Tibial nerve (tissue), 4 donors: ENCODE data around the gene FXYD7. TPM values are rescaled to one million over a fixed set of nuclear protein-coding genes. Genes with fewer than 3 reads are reported as not detected.

Experiments
- DNase-seq, 2 donors: peaks; one replicate each; pipeline ENCODE4 v3.0.0-alpha.2; 2019; ENCODE audit warnings: low spot score in 2 of 2
- H3K27ac ChIP-seq, 4 donors: fragments of 200-600 bp; sonication (generic) in 3 of 4; one replicate each; pipeline ENCODE4 v1.5.1; 2017 to 2019; ENCODE audit warnings: mild to moderate bottlenecking in 1 of 4
- H3K27me3 ChIP-seq, 2 donors: fragments of 200-600 bp; sonication (generic) in 1 of 2; one replicate each; pipeline versions ENCODE4 v1.5.1 to v1.6.0; 2017 to 2019
- H3K36me3 ChIP-seq, 3 donors: fragments of 200-600 bp; sonication (generic); one replicate each; pipeline ENCODE4 v1.5.1; 2018 to 2019
- H3K4me1 ChIP-seq, 4 donors: fragments of 200-600 bp; sonication (generic) in 3 of 4; one replicate each; pipeline ENCODE4 v1.5.1; 2017 to 2019
- H3K4me3 ChIP-seq, 4 donors: fragments of 200-600 bp; sonication (generic) in 3 of 4; one replicate each; pipeline ENCODE4 v1.5.1; 2017 to 2019; ENCODE audit warnings: mild to moderate bottlenecking in 1 of 4, moderate library complexity in 1 of 4
- H3K9me3 ChIP-seq, 4 donors: fragments of 200-600 bp; sonication (generic) in 3 of 4; one replicate each; pipeline ENCODE4 v1.5.1; 2017 to 2019
- EP300 ChIP-seq, 2 donors: sonication (generic); formaldehyde crosslinking; IDR thresholded peaks; one replicate each; pipeline ENCODE4 v1.6.1; 2017; ENCODE audit warnings: antibody characterized with exemption in 2 of 2, mild to moderate bottlenecking in 1 of 2
- POLR2A ChIP-seq, 2 donors: fragments of 450-650 bp; IDR thresholded peaks; one replicate each; pipeline ENCODE4 v1.6.1; 2017; ENCODE audit warnings: antibody characterized with exemption in 2 of 2, mild to moderate bottlenecking in 2 of 2, moderate library complexity in 2 of 2
- WGBS, 2 donors: methylation state at CpG; one replicate each; pipeline ENCODE4 v1.1.5; 2018; 5-methylcytosine and 5-hydroxymethylcytosine counted together
- total RNA-seq, 4 donors: library from RNA; depleted of rRNA; stranded (reverse); fragments of >200 nt; gene quantifications; one replicate each; pipeline ENCODE4 v1.1.0, GENCODE V29; 2016
- TF ChIP-seq, protein P1 (sequence below), 5 experiments: fragments of 200-600 bp in 3 of 5; fragments of 450-650 bp in 2 of 5; sonication (generic) in 3 of 5; IDR thresholded peaks; one replicate each; pipeline ENCODE4 v1.5.1; 2016 to 2019; ENCODE audit warnings: antibody characterized with exemption in 5 of 5, mild to moderate bottlenecking in 3 of 5, moderate library complexity in 2 of 5

The FXYD7 gene
- total RNA-seq, 4 donors from 2014 or later: 2.5 to 5.9 (median 5.7) TPM; not detected in 1

DNA sequence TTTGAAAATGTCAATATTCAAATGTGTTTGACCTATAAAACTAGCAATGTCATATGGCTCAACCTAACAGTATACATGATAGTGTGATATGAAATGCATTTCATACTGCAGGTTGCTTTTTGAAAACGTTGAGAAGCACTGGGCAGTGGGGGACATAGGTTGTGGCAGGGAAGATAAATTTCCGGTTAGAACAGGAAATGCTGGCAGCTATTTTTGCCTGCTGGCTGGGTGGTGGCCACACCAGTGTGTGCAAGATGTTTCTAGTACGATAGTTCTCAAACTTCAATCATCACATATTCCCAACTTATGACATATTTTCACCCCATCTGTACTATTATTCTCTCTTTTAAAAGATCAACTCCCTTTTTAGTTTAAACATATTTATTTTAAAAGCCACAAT is 28.7 kb downstream of the FXYD7 start:
- Histone ChIP-seq H3K27me3 (no peaks in the 10 kb centered on the region), H3K4me1 (peaks cover 0 to 3% (median 0%) of the 10 kb centered on the region in 4 donors), H3K9me3 (peaks cover 0 to 4% (median 0%) of the 10 kb centered on the region in 4 donors), H3K36me3 (peaks cover 0 to 32% (median 0%) of the 10 kb centered on the region in 3 donors), H3K4me3 (no peak overlapping the region), H3K27ac (peak overlapping the region in 1 of 4 donors; percentile 12)
- WGBS, 2 donors: 59 to 61% methylated on average over 3 of the region's 3 CpGs
- DNase-seq: no peak
- no peak for TF ChIP-seq POLR2A (IDR thresholded peaks at IDR 0.05)
- TF ChIP-seq, protein P1, sequence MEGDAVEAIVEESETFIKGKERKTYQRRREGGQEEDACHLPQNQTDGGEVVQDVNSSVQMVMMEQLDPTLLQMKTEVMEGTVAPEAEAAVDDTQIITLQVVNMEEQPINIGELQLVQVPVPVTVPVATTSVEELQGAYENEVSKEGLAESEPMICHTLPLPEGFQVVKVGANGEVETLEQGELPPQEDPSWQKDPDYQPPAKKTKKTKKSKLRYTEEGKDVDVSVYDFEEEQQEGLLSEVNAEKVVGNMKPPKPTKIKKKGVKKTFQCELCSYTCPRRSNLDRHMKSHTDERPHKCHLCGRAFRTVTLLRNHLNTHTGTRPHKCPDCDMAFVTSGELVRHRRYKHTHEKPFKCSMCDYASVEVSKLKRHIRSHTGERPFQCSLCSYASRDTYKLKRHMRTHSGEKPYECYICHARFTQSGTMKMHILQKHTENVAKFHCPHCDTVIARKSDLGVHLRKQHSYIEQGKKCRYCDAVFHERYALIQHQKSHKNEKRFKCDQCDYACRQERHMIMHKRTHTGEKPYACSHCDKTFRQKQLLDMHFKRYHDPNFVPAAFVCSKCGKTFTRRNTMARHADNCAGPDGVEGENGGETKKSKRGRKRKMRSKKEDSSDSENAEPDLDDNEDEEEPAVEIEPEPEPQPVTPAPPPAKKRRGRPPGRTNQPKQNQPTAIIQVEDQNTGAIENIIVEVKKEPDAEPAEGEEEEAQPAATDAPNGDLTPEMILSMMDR (IDR thresholded peaks at IDR 0.05): no peak
- TF ChIP-seq EP300 (IDR thresholded peaks at IDR 0.05): no peak

DNA sequence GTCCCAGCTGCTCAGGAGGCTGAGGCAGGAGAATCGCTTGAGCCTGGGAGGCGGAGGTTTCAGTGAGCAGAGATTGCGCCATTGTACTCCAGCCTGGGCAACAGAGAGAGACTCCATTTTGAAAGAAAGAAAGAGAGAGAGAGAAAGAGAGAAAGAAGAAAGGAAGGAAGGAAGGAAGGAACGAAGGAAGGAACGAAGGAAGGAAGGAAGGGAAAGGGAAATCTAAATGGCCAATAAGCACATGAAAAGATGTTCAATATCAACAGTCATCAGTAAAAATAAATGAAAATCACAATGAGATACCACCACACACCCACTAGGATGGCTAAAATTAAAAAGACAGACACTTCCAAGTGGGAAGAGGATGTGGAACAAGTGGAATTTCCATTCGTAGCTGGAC is 31.2 kb downstream of the FXYD7 start:
- Histone ChIP-seq H3K27ac (no peak overlapping the region), H3K4me1 (peaks cover 0 to 3% (median 0%) of the 10 kb centered on the region in 4 donors), H3K4me3 (no peak overlapping the region), H3K9me3 (no peaks in the 10 kb centered on the region), H3K36me3 (peaks cover 0 to 15% (median 0%) of the 10 kb centered on the region in 3 donors), H3K27me3 (no peaks in the 10 kb centered on the region)
- no peak for DNase-seq
- 89 to 93% methylated on average over 6 of the region's 6 CpGs for WGBS, 2 donors
- no peak for TF ChIP-seq EP300 (IDR thresholded peaks at IDR 0.05)
- no peak for TF ChIP-seq POLR2A (IDR thresholded peaks at IDR 0.05)
- TF ChIP-seq, protein P1 (IDR thresholded peaks at IDR 0.05): no peak

DNA sequence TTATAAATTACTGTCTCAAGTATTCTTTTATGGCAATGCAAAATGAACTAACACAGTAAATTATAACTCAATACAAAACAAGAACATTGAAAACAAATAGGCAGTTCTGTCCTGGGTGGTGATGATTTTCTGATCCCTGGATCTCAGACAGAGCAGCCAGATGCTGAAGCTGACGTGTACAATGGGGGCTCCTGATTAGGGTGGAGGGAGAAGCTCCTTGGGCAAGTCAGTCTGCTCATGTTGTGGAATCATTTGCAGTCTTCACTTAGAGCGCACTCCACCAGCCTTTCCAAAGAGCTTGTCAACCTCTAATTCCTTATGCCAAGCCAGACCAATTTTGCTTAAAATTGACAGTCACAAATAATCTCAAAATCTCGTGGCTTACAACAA is 33.1 kb downstream of the FXYD7 start:
- no peaks in the 10 kb centered on the region for H3K9me3 ChIP-seq
- DNase-seq: no peak
- H3K27me3 ChIP-seq: no peaks in the 10 kb centered on the region
- no peak overlapping the region for H3K27ac ChIP-seq
- WGBS, 2 donors: 59 to 63% methylated on average over 3 of the region's 3 CpGs
- TF ChIP-seq EP300 (IDR thresholded peaks at IDR 0.05): no peak
- TF ChIP-seq POLR2A (IDR thresholded peaks at IDR 0.05): no peak
- TF ChIP-seq, protein P1 (IDR thresholded peaks at IDR 0.05): no peak
- no peaks in the 10 kb centered on the region for H3K36me3 ChIP-seq
- no peak overlapping the region for H3K4me3 ChIP-seq
- peaks cover 0 to 3% (median 0%) of the 10 kb centered on the region in 4 donors for H3K4me1 ChIP-seq

DNA sequence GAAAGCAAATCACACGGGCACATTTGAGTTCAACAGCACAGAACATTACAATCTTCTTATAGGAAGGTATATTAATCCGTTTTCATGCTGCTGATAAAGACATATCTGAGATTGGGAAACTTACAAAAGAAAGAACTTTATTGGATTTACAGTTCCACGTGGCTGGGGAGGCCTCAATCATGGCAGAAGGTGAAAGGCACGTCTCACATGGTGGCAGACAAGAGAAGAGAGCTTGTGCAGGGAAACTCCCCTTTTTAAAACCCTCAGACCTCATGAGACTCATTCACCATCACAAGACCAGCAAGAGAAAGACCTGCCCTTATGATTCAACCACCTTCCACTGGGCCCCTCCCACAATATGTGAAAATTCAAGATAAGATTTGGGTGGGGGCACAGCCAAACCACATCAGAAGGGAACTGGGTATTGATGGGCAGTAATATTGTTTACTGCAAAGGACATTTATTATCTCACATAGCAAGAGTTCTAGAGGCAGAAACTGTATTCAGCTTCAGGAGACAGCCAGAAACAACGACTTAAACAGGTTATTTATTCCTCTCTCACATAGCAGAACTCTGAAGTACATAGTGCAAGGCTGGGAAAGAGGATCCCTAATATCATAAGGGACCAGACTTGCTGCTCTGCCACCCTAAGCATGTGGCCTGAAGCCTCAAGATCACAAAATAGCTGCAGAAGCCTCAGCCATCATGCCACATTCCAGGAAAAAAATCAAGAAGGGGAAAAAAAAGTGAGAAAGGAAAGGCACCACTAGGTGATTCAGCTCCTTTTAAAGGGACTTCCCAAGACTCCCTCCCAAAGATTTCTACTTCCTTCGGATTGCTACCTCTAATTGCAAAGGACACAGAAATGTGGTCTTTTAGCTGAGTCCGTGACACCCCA is 34.6 kb downstream of the FXYD7 start:
- no peaks in the 10 kb centered on the region for H3K36me3 ChIP-seq
- H3K4me1 ChIP-seq: peaks cover 0 to 3% (median 0%) of the 10 kb centered on the region in 4 donors
- peak overlapping the region in 1 of 4 donors; percentile 59 for H3K27ac ChIP-seq
- WGBS, 2 donors: 73% methylated on average over 7 of the region's 7 CpGs
- no peak overlapping the region for H3K4me3 ChIP-seq
- no peaks in the 10 kb centered on the region for H3K27me3 ChIP-seq
- peaks cover 0 to 6% (median 0%) of the 10 kb centered on the region in 4 donors for H3K9me3 ChIP-seq
- no peak for TF ChIP-seq EP300 (IDR thresholded peaks at IDR 0.05)
- TF ChIP-seq, protein P1 (IDR thresholded peaks at IDR 0.05): no peak
- TF ChIP-seq POLR2A (IDR thresholded peaks at IDR 0.05): no peak
- DNase-seq: no peak

DNA sequence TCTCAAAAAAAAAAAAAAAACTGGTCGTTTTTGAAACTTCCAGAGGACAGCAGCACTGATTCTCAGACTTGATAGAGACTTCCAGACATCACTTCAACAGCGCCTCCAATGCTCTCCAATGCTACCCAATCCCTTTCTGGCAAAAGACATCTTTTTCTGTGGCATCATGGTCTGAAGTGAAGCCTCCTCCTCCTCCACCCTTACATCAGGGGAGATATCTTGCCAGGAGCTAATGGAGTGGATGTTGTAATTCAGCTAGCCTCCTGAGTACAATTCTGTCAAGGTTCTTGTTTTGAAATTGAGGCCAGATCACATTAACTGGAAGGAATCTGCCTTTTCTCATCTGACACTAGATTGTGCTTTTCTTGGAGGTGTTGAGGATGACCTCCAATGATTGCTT is 35.6 kb downstream of the FXYD7 start:
- no peak overlapping the region for H3K27ac ChIP-seq
- H3K4me1 ChIP-seq: peaks cover 0 to 3% (median 0%) of the 10 kb centered on the region in 4 donors
- WGBS, 2 donors: 51 to 56% methylated on average over 2 of the region's 2 CpGs
- TF ChIP-seq POLR2A (IDR thresholded peaks at IDR 0.05) (no peak), EP300 (IDR thresholded peaks at IDR 0.05) (peak in 1 of 2 donors; percentile 65)
- TF ChIP-seq, protein P1 (IDR thresholded peaks at IDR 0.05): no peak
- DNase-seq: peak in 1 of 2 donors; percentile 31
- no peak overlapping the region for H3K4me3 ChIP-seq
- no peaks in the 10 kb centered on the region for H3K36me3 ChIP-seq
- H3K9me3 ChIP-seq: peaks cover 0 to 17% (median 0%) of the 10 kb centered on the region in 4 donors
- H3K27me3 ChIP-seq: no peaks in the 10 kb centered on the region
